Measurements from ENCODE around the gene TKT.

Gene TKT

DNA sequence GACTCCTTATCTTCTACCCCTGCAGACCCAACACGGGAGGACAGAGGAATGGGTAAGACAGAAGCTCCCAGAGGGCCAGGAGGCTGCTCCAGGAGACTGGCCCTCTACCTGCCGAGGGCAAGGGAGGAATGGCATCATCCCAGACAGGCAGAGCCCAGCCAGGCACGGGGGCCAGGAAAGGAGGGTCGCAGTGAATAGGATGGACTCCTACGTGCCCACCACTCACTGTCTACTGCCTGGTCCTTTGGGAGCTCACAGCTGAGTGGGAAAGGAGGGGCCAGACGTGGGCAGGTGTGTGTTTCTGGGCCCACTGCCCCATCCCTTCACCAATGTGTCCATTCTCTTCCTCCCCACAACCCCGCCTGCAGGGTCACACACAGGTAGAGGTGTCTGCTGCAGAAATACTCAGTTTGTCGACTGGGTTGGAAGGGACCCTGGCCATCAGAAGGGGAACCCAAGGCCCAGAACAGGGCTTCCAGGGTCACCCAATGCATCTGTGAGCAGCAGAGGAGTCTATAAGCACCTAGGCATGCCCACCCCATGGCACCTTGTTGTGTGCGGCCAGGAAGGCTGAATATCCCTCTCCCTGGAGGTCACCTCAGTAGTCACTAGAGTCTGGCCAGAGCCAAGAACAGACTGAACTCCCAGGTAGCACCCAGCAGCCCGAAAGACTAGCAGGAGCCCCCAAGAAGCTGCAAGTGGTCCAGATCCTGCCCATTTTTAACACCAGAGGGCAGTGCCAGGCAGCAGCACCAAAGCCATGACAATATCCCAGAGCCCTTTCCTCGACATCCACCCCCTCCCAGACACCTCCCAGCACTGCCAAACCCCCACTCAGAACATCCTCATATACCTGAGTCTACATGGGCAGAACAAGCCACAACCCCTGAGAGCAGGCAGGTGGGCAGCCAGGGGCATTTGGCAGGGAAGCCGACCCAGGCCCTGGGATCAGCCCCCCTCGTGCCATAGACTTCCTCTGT is 24.0 kb downstream of the TKT start:
- TF ChIP-seq ZNF384 (IDR thresholded peaks at IDR 0.05) (no peak), HDGF (IDR thresholded peaks at IDR 0.05; ENCODE audit: borderline replicate concordance) (no peak), CTBP1 (IDR thresholded peaks at IDR 0.05; ENCODE audit: borderline replicate concordance) (no peak)
- peak; percentile 12 for DNase-seq (ENCODE audit: extremely low spot score)
- CTCF ChIA-PET = no interaction called here
- POLR2A ChIA-PET = no interaction called here

DNA sequence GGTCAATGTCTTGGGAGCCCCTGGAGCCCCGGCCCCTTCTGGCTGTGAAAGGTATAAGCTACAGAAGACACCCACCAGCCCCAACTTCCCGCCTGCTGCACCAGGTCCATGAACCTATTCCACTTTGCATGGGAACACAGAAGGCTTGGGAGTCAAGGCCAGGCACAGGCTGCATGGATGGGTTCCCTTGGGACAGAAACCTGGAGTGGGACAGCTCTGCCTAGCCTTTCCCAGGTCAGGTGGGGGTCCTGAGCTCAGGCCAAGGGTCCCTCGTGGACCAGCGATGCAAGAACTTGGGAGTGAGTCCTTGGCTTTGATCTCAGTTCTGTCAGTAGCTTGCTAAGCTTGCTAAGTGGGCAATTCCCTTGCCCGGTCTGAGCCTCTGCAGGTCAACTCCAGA is 25.0 kb downstream of the TKT start:
- DNase-seq (ENCODE audit: extremely low spot score) = peak; percentile 5
- TF ChIP-seq ZNF384 (IDR thresholded peaks at IDR 0.05) = no peak
- TF ChIP-seq NFRKB (IDR thresholded peaks at IDR 0.05) = no peak
- ChIA-PET POLR2A (no interaction called here), CTCF (no interaction called here)

DNA sequence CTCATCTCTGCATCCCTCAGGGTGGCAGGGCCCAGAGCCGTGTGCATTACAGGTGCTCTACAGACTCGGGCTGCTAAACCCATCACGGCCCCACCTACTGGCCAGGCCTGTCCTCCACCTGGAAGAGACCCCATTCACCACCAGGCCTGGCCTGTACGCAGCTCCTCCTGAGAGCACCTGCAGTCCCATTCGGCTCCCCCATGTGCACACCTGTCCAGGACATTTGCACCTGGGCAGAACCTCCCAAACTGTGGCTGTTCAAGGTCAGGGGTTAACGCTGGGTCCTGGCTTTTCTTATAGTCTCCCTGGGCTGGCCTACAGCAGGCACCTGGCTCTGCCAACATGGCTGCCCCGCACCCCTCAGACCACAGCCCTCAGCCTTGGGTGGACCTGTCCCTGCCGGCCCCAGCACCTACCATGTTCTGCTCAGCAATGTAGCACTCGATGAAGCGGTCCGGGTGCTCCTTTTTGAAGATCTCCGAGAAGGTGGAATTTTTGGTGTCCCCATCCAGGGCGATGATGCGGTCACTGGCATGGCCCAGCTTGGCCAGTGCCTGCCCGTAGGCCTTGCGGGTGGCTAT is 25.7 kb downstream of the TKT start:
- ChIA-PET POLR2A (no interaction called here), CTCF (interaction anchor here (0.8 kb wide), 1 partner anchor 116 kb away, joined by 3 read pairs; no protein-coding TSS in a partner anchor)
- peak; percentile 13 for DNase-seq (ENCODE audit: extremely low spot score)
- no peak for TF ChIP-seq ZNF384 (IDR thresholded peaks at IDR 0.05)
- no peak for TF ChIP-seq FOXA1 (IDR thresholded peaks at IDR 0.05)
- no peak for TF ChIP-seq CTBP1 (IDR thresholded peaks at IDR 0.05; ENCODE audit: borderline replicate concordance)
- TF ChIP-seq FOXK2 (IDR thresholded peaks at IDR 0.05) = no peak
- TF ChIP-seq LEF1 (IDR thresholded peaks at IDR 0.05; ENCODE audit: borderline replicate concordance) = no peak
- TF ChIP-seq SP1 (IDR thresholded peaks at IDR 0.05) = no peak

- ChIA-PET CTCF (interaction anchor here (0.8 kb wide), 1 partner anchor 115 kb away, joined by 3 read pairs; no protein-coding TSS in a partner anchor), POLR2A (no interaction called here)
- no peak for TF ChIP-seq NFRKB (IDR thresholded peaks at IDR 0.05)
- no peak for TF ChIP-seq L3MBTL2 (conservative IDR thresholded peaks at IDR 0.05)
- TF ChIP-seq FOXA1 (IDR thresholded peaks at IDR 0.05) = no peak
- TF ChIP-seq ZNF384 (IDR thresholded peaks at IDR 0.05) = no peak
- no peak for TF ChIP-seq FOXM1 (IDR thresholded peaks at IDR 0.05; ENCODE audit: borderline replicate concordance)
- no peak for TF ChIP-seq ARNT (IDR thresholded peaks at IDR 0.05)
- no peak for TF ChIP-seq CTBP1 (IDR thresholded peaks at IDR 0.05; ENCODE audit: borderline replicate concordance)
- TF ChIP-seq LEF1 (IDR thresholded peaks at IDR 0.05; ENCODE audit: borderline replicate concordance) = no peak
- TF ChIP-seq TARDBP (IDR thresholded peaks at IDR 0.05) = no peak
- peak; percentile 5 for DNase-seq (ENCODE audit: extremely low spot score)
Measured at GRCh38 chr3:53229606-53230005, 26.2 kb downstream of the TKT start.

GRCh38 chr3:53229171-53229570 is 26.7 kb downstream of the TKT start:
- peak; percentile 4 for DNase-seq (ENCODE audit: extremely low spot score)
- POLR2A ChIA-PET = no interaction called here
- CTCF ChIA-PET = no interaction called here
- TF ChIP-seq ELF4 (IDR thresholded peaks at IDR 0.05) = no peak
- no peak for TF ChIP-seq TARDBP (IDR thresholded peaks at IDR 0.05)
- TF ChIP-seq L3MBTL2 (conservative IDR thresholded peaks at IDR 0.05) = no peak
- no peak for TF ChIP-seq LEF1 (IDR thresholded peaks at IDR 0.05; ENCODE audit: borderline replicate concordance)
- TF ChIP-seq FOXK2 (IDR thresholded peaks at IDR 0.05) = no peak
- no peak for TF ChIP-seq FOXA1 (IDR thresholded peaks at IDR 0.05)
- no peak for TF ChIP-seq ARNT (IDR thresholded peaks at IDR 0.05)
- TF ChIP-seq BHLHE40 (IDR thresholded peaks at IDR 0.05; ENCODE audit: borderline replicate concordance) = no peak
- no peak for TF ChIP-seq NFRKB (IDR thresholded peaks at IDR 0.05)

DNA sequence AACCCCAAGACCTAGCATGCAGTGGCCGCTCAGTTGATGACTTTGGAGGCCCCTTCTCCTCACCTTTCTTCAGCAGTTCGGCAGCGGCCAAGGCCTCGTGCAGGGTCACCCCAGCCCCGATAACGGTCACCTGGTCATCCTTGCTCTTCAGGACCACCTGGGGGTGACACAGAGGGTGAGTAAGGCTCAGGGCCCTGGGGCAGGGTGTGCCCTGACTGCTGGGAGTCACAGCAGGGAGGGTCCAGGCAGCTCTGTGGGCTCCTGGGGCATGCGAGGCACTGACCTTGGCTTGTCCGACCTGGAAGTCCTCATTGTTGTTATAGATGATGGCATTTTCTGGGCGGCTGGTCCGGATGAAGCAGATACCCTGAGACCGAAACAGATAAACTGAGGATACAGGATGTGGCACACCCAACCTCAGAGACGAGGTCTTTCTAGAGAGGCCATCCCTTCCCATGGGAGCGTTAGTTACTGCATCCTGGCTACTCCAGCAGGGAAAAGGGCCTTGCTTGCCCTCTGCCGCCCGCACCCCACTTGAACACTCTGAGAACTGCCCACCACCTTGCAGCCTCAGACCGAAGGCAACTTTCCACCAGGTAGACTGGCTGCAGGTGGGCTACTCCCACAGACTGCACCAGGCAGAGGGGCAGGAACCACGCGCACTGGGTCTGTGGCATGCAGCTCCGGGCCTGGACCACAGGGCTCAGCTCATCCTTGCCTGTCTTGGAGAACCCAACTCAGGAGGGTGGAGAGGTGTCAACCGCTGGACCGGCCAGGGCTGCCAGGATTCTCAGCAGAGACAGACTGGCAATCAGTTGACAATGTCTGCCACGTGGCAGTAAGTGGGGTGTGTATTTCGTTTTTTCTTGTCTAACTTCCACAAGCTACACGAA is 27.6 kb downstream of the TKT start:
- DNase-seq (ENCODE audit: extremely low spot score) = peak; percentile 3
- POLR2A ChIA-PET = no interaction called here
- no peak for TF ChIP-seq FOXA1 (IDR thresholded peaks at IDR 0.05)
- CTCF ChIA-PET = interaction anchor here (0.6 kb wide), 1 partner anchor 120 kb away, joined by 3 read pairs; no protein-coding TSS in a partner anchor

GRCh38 chr3:53226841-53227407 is 28.9 kb downstream of the TKT start:
- ChIA-PET CTCF (no interaction called here), POLR2A (no interaction called here)
- peak; percentile 4 for DNase-seq (ENCODE audit: extremely low spot score)
- TF ChIP-seq ARNT (IDR thresholded peaks at IDR 0.05) (no peak), BHLHE40 (IDR thresholded peaks at IDR 0.05; ENCODE audit: borderline replicate concordance) (no peak)

GRCh38 chr3:53226142-53226840 is 29.5 kb downstream of the TKT start:
- ChIA-PET CTCF (no interaction called here), POLR2A (no interaction called here)
- TF ChIP-seq ZNF384 (IDR thresholded peaks at IDR 0.05) (no peak), FOXK2 (IDR thresholded peaks at IDR 0.05) (no peak), SUZ12 (IDR thresholded peaks at IDR 0.05) (no peak), L3MBTL2 (conservative IDR thresholded peaks at IDR 0.05) (no peak)
- DNase-seq (ENCODE audit: extremely low spot score) = peak; percentile 2
